ENCODE measurements around the gene PCBD1. TPM values are rescaled to one million over a fixed set of nuclear protein-coding genes. Genes with fewer than 3 reads are reported as not detected.

The PCBD1 gene
- total RNA-seq, 1 experiment from 2014 or later = 164 TPM

GRCh38 chr10:70851597-70852475, 36.5 kb downstream of the PCBD1 start:
- peak in 1 of 2 experiments; percentile 84 for DNase-seq
- POLR2A ChIA-PET (ENCODE audit: unreplicated experiment) = no interaction called here
- Histone ChIP-seq H3K36me3 (ENCODE audit: low read depth) (peaks cover 38% of the 10 kb centered on the region), H3K4me1 (replicated peaks; ENCODE audit: insufficient read depth) (peaks cover 64% of the 10 kb centered on the region), H3F3A (ENCODE audit: insufficient read depth, low read depth) (peaks cover 58% of the 10 kb centered on the region), H2AFZ (no peak overlapping the region), H3K4me2 (peak overlapping the region; percentile 52), H3K4me3 (no peak overlapping the region), H3K79me2 (ENCODE audit: low read depth) (peaks cover 34% of the 10 kb centered on the region), H3K27ac (peak overlapping the region; percentile 68), H3K9me2 (ENCODE audit: insufficient read depth) (no peaks in the 10 kb centered on the region), H4K20me1 (ENCODE audit: insufficient read depth) (0 out of 2 replicates have a peak, but pooled peaks cover 3% of the 10 kb centered on the region), H3K27me3 (ENCODE audit: insufficient read depth, low read depth) (no peaks in the 10 kb centered on the region), H3K9me3 (ENCODE audit: insufficient read depth, low read depth) (no peaks in the 10 kb centered on the region)
- CTCF ChIA-PET = no interaction called here
- intact Hi-C loops (cut with micrococcal nuclease; ENCODE audit: unreplicated experiment) = no loop called here
- TF ChIP-seq, protein P1, sequence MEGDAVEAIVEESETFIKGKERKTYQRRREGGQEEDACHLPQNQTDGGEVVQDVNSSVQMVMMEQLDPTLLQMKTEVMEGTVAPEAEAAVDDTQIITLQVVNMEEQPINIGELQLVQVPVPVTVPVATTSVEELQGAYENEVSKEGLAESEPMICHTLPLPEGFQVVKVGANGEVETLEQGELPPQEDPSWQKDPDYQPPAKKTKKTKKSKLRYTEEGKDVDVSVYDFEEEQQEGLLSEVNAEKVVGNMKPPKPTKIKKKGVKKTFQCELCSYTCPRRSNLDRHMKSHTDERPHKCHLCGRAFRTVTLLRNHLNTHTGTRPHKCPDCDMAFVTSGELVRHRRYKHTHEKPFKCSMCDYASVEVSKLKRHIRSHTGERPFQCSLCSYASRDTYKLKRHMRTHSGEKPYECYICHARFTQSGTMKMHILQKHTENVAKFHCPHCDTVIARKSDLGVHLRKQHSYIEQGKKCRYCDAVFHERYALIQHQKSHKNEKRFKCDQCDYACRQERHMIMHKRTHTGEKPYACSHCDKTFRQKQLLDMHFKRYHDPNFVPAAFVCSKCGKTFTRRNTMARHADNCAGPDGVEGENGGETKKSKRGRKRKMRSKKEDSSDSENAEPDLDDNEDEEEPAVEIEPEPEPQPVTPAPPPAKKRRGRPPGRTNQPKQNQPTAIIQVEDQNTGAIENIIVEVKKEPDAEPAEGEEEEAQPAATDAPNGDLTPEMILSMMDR (conservative IDR thresholded peaks at IDR 0.05) = no peak
- TF ChIP-seq EZH2 (IDR thresholded peaks at IDR 0.05; ENCODE audit: low read depth) = no peak
- BruUV-seq (replicated peaks) = no TSS peak

GRCh38 chr10:70850097-70850496, 38.3 kb downstream of the PCBD1 start:
- ChIA-PET POLR2A (ENCODE audit: unreplicated experiment) (interaction anchor here (0.9 kb wide), 1 partner anchor 34 kb away, joined by 4 read pairs; no protein-coding TSS in a partner anchor), CTCF (no interaction called here)
- H3K9me3 ChIP-seq (ENCODE audit: insufficient read depth, low read depth) = no peaks in the 10 kb centered on the region
- H3K4me3 ChIP-seq = no peak overlapping the region
- intact Hi-C loops (cut with micrococcal nuclease; ENCODE audit: unreplicated experiment) = no loop called here
- H3K9me2 ChIP-seq (ENCODE audit: insufficient read depth) = no peaks in the 10 kb centered on the region
- peaks cover 60% of the 10 kb centered on the region for H3K4me1 ChIP-seq (replicated peaks; ENCODE audit: insufficient read depth)
- H2AFZ ChIP-seq = no peak overlapping the region
- peaks cover 34% of the 10 kb centered on the region for H3K79me2 ChIP-seq (ENCODE audit: low read depth)
- peaks cover 35% of the 10 kb centered on the region for H3K36me3 ChIP-seq (ENCODE audit: low read depth)
- H3K27ac ChIP-seq = peak overlapping the region; percentile 68
- H3K27me3 ChIP-seq (ENCODE audit: insufficient read depth, low read depth) = no peaks in the 10 kb centered on the region
- no peak for DNase-seq
- peak overlapping the region; percentile 52 for H3K4me2 ChIP-seq
- no TSS peak for BruUV-seq (replicated peaks)
- TF ChIP-seq, protein P1 (conservative IDR thresholded peaks at IDR 0.05) = no peak
- TF ChIP-seq EZH2 (IDR thresholded peaks at IDR 0.05; ENCODE audit: low read depth) = no peak
- H4K20me1 ChIP-seq (ENCODE audit: insufficient read depth) = 0 out of 2 replicates have a peak, but pooled peaks cover 3% of the 10 kb centered on the region
- peaks cover 55% of the 10 kb centered on the region for H3F3A ChIP-seq (ENCODE audit: insufficient read depth, low read depth)

DNA sequence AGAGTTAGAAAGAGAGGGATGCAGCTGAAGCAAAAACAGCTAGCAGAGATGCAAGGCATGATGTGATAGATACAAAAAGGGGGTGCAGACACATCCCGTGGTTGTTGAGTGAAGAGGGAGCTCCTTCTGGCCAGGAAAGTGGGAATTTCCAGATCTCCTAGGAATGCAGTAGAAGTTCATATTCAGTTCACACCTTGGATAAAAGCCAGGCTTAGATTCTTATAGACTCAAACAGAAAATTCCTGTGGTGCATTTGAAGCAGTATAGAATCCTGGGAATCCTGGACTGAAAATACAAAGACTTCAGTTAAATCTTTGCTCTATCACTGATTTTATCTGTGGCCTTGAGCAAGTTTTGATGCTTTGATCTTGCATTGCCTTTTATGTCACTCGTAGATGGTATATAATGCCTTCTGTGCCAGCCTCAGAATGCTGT, 38.8 kb downstream of the PCBD1 start:
- intact Hi-C loops (cut with micrococcal nuclease; ENCODE audit: unreplicated experiment) = loop anchor here (1.0 kb wide), 1 partner anchor 18 kb away; no protein-coding TSS in a partner anchor
- POLR2A ChIA-PET (ENCODE audit: unreplicated experiment) = interaction anchor here (0.7 to 0.9 kb wide), 2 partner anchors 33 to 368 kb away, joined by 3 to 4 read pairs; no protein-coding TSS in a partner anchor
- no peaks in the 10 kb centered on the region for H3K9me2 ChIP-seq (ENCODE audit: insufficient read depth)
- no peaks in the 10 kb centered on the region for H3K9me3 ChIP-seq (ENCODE audit: insufficient read depth, low read depth)
- peaks cover 31% of the 10 kb centered on the region for H3K79me2 ChIP-seq (ENCODE audit: low read depth)
- no peaks in the 10 kb centered on the region for H3K27me3 ChIP-seq (ENCODE audit: insufficient read depth, low read depth)
- H4K20me1 ChIP-seq (ENCODE audit: insufficient read depth) = 0 out of 2 replicates have a peak, but pooled peaks cover 3% of the 10 kb centered on the region
- peak overlapping the region; percentile 52 for H3K4me2 ChIP-seq
- CTCF ChIA-PET = interaction anchor here (0.7 kb wide), 1 partner anchor 9 kb away, joined by 3 read pairs; no protein-coding TSS in a partner anchor
- H3F3A ChIP-seq (ENCODE audit: insufficient read depth, low read depth) = peaks cover 50% of the 10 kb centered on the region
- no TSS peak for BruUV-seq (replicated peaks)
- peaks cover 30% of the 10 kb centered on the region for H3K36me3 ChIP-seq (ENCODE audit: low read depth)
- H3K27ac ChIP-seq = peak overlapping the region; percentile 68
- DNase-seq = peak; percentile 40 to 85
- TF ChIP-seq, protein P1 (conservative IDR thresholded peaks at IDR 0.05) = no peak
- no peak for TF ChIP-seq EZH2 (IDR thresholded peaks at IDR 0.05; ENCODE audit: low read depth)
- H3K4me3 ChIP-seq = no peak overlapping the region
- no peak overlapping the region for H2AFZ ChIP-seq
- H3K4me1 ChIP-seq (replicated peaks; ENCODE audit: insufficient read depth) = peaks cover 60% of the 10 kb centered on the region
